GM18858 (cell line): ENCODE results near the gene CNTFR.

Source experiments
- ATAC-seq: cut with Tn5 transposase; IDR thresholded peaks from one replicate; pipeline ENCODE4 v1.9.1; 2021; ENCODE audit not compliant: unreplicated experiment

CNTFR gene

GRCh38 chr9:34572628-34573027, 16.9 kb downstream of the CNTFR start:
- ATAC-seq = no peak

- no peak for ATAC-seq
These were observed 17.4 kb downstream of the CNTFR start for GRCh38 chr9:34572092-34572491.

GRCh38 chr9:34571481-34571810, 18.1 kb downstream of the CNTFR start:
- no peak for ATAC-seq

- no peak for ATAC-seq
These were observed 18.6 kb downstream of the CNTFR start for GRCh38 chr9:34570809-34571480.

- no peak for ATAC-seq
These were observed 19.1 kb downstream of the CNTFR start for GRCh38 chr9:34570376-34570775.

GRCh38 chr9:34568774-34569173, 20.8 kb downstream of the CNTFR start:
- no peak for ATAC-seq

GRCh38 chr9:34568133-34568532, 21.4 kb downstream of the CNTFR start:
- no peak for ATAC-seq

GRCh38 chr9:34566972-34567371, 22.6 kb downstream of the CNTFR start:
- ATAC-seq = no peak

GRCh38 chr9:34566322-34566721, 23.2 kb downstream of the CNTFR start:
- ATAC-seq = no peak

- ATAC-seq = no peak
These were observed 23.7 kb downstream of the CNTFR start for GRCh38 chr9:34565856-34566255.

GRCh38 chr9:34564617-34565016, 24.9 kb downstream of the CNTFR start:
- no peak for ATAC-seq

- ATAC-seq = no peak
These were observed 26.3 kb downstream of the CNTFR start for GRCh38 chr9:34563262-34563661.

GRCh38 chr9:34562135-34562745, 27.3 kb downstream of the CNTFR start:
- no peak for ATAC-seq

GRCh38 chr9:34560599-34561214, 28.8 kb downstream of the CNTFR start:
- ATAC-seq = no peak

GRCh38 chr9:34559624-34560455, 29.7 kb downstream of the CNTFR start:
- ATAC-seq = no peak

- ATAC-seq = no peak
These were observed 30.5 kb downstream of the CNTFR start for GRCh38 chr9:34558919-34559623.

- no peak for ATAC-seq
These were observed 31.2 kb downstream of the CNTFR start for GRCh38 chr9:34558364-34558763.

GRCh38 chr9:34557426-34558321, 31.9 kb downstream of the CNTFR start:
- no peak for ATAC-seq

- ATAC-seq = no peak
These were observed 32.6 kb downstream of the CNTFR start for GRCh38 chr9:34556949-34557348.

- no peak for ATAC-seq
These were observed 33.5 kb downstream of the CNTFR start for GRCh38 chr9:34555936-34556525.
